Upper lobe of left lung (tissue), 4 donors: ENCODE measurements around the gene TRIM15.

ENCODE experiments used
- CTCF ChIP-seq, 6 experiments: fragments of 450-650 bp in 4 of 6; fragments of 200-600 bp in 2 of 6; sonication (generic) in 2 of 6; IDR thresholded peaks; one replicate each; pipeline ENCODE4 v1.5.1; 2016 to 2019; ENCODE audit warnings: antibody characterized with exemption in 6 of 6
- POLR2A ChIP-seq, 4 donors: fragments of 450-650 bp; IDR thresholded peaks; one replicate each; pipeline ENCODE4 v1.5.1; 2016 to 2017; ENCODE audit warnings: antibody characterized with exemption in 4 of 4, mild to moderate bottlenecking in 2 of 4

GRCh38 chr6:30195951-30196350, 32.6 kb downstream of the TRIM15 start:
- no peak for TF ChIP-seq CTCF (IDR thresholded peaks at IDR 0.05)
- TF ChIP-seq POLR2A (IDR thresholded peaks at IDR 0.05) = no peak
